GM13976 (cell line): Measurements from ENCODE around the gene KCNJ6.

Source experiments
- DNase-seq: peaks from one replicate; pipeline ENCODE4 v3.0.0; 2012; ENCODE audit warnings: low spot score
- CTCF ChIP-seq: IDR thresholded peaks from 2 replicates; pipeline ENCODE4 v1.5.1; 2012; ENCODE audit warnings: borderline replicate concordance, mild to moderate bottlenecking; ENCODE audit not compliant: insufficient read depth; ENCODE audit errors: extremely low read depth, missing control alignments, control extremely low read depth
- in situ Hi-C: fragments of 300-500 bp; cut with MboI; formaldehyde crosslinking; loops from one replicate; pipeline ENCODE4 v1.12.0; 2022; ENCODE audit warnings: low sequenced_read_pairs, mixed read lengths, inconsistent platforms; ENCODE audit not compliant: unreplicated experiment

KCNJ6 gene

GRCh38 chr21:37793660-37794059, 122.6 kb downstream of the KCNJ6 start:
- TF ChIP-seq CTCF = no peak
- DNase-seq = no peak
- in situ Hi-C loops = no loop called here

GRCh38 chr21:37792046-37792445, 124.2 kb downstream of the KCNJ6 start:
- DNase-seq = no peak
- in situ Hi-C loops = no loop called here
- no peak for TF ChIP-seq CTCF

GRCh38 chr21:37790905-37791304, 125.4 kb downstream of the KCNJ6 start:
- in situ Hi-C loops = no loop called here
- no peak for TF ChIP-seq CTCF
- no peak for DNase-seq

- no peak for DNase-seq
- no peak for TF ChIP-seq CTCF
- in situ Hi-C loops = no loop called here
Observed at GRCh38 chr21:37788503-37788902, 127.8 kb downstream of the KCNJ6 start.

- TF ChIP-seq CTCF = no peak
- no peak for DNase-seq
- in situ Hi-C loops = no loop called here
Observed at GRCh38 chr21:37787456-37787855, 128.8 kb downstream of the KCNJ6 start.

- in situ Hi-C loops = no loop called here
- DNase-seq = no peak
- no peak for TF ChIP-seq CTCF
Observed at GRCh38 chr21:37784591-37785318, 131.5 kb downstream of the KCNJ6 start.
